ENCODE measurements around the gene TRIM67.

DNA sequence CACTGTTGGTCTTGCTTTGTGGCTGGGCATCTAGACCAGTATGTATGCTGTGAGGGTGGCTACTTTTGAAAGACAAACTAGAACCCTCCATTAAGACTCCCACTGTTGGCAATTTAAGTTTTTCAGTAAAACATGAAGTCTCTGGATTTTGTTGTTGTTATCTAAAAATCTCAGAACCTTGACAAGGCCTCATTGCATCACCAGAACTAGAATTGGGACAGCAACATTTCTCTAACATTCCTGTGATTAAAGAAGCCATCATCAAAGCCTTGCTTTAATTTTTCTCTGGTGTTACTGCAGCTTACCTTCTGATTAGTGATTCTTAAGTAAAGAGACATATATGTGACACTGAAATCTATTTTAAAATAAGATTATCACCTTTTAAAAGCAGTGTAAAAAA lies 4.5 kb downstream of the TRIM67 start:
- TF ChIP-seq CTCF (IDR thresholded peaks at IDR 0.05) (no peak), EZH2phosphoT487 (IDR thresholded peaks at IDR 0.05) (no peak)
